Keratinocyte (primary cell): ENCODE measurements around the gene IL11RA. TPM values are rescaled to one million over a fixed set of nuclear protein-coding genes. Genes with fewer than 3 reads are reported as not detected.

Experiments used
- DNase-seq: peaks from one replicate; pipeline ENCODE4 v3.0.0-alpha.2; 2011; ENCODE audit warnings: low read depth, missing footprints, low spot score
- FAIRE-seq: peaks from 2 replicates; lab custom pipeline; 2011; peaks lifted over from hg19 to GRCh38; lab: Jason Lieb, UNC
- H2AFZ ChIP-seq: 2 replicates; pipeline ENCODE4 v1.6.0; 2012; ENCODE audit warnings: low read length, control low read depth, inconsistent platforms; ENCODE audit not compliant: control insufficient read depth
- H3K27ac ChIP-seq: 2 replicates; pipeline ENCODE4 v1.5.1; 2011; ENCODE audit warnings: low read length; ENCODE audit not compliant: control insufficient read depth, insufficient read depth
- H3K27me3 ChIP-seq: 3 replicates; pipeline ENCODE4 v1.6.0; 2011; ENCODE audit warnings: low read length; ENCODE audit not compliant: control insufficient read depth, insufficient read depth; ENCODE audit errors: extremely low read depth
- H3K36me3 ChIP-seq, 2 experiments: 2 replicates in 1 of 2; 3 replicates in 1 of 2; pipeline ENCODE4 v1.5.1; 2011; ENCODE audit warnings: low read length in 2 of 2, mild to moderate bottlenecking in 1 of 2; ENCODE audit not compliant: control insufficient read depth in 2 of 2, insufficient read depth in 2 of 2; ENCODE audit errors: extremely low read depth in 1 of 2
- H3K4me1 ChIP-seq: 3 replicates; pipeline ENCODE4 v1.5.1; 2011; ENCODE audit warnings: low read length; ENCODE audit not compliant: control insufficient read depth, insufficient read depth; ENCODE audit errors: extremely low read depth
- H3K4me2 ChIP-seq: 3 replicates; pipeline ENCODE4 v1.6.0; 2011; ENCODE audit warnings: low read depth, low read length; ENCODE audit not compliant: control insufficient read depth, insufficient read depth; ENCODE audit errors: extremely low read depth
- H3K4me3 ChIP-seq, 3 experiments: fragments of 200-600 bp in 1 of 3; sonication (generic) in 1 of 3; 2 replicates in 2 of 3; 3 replicates in 1 of 3; pipeline ENCODE4 v1.5.1; 2011 to 2016; ENCODE audit warnings: low read length in 3 of 3, mild to moderate bottlenecking in 3 of 3, control low read depth in 2 of 3, inconsistent platforms in 1 of 3, low read depth in 1 of 3, mixed read lengths in 1 of 3, mixed run types in 1 of 3, moderate library complexity in 1 of 3; ENCODE audit not compliant: control insufficient read depth in 2 of 3, insufficient read depth in 2 of 3; ENCODE audit errors: extremely low read depth in 1 of 3
- H3K79me2 ChIP-seq: 2 replicates; pipeline ENCODE4 v1.6.0; 2012; ENCODE audit warnings: low read length; ENCODE audit not compliant: control insufficient read depth, insufficient read depth
- H3K9ac ChIP-seq: 3 replicates; pipeline ENCODE4 v1.6.0; 2011; ENCODE audit warnings: low read length; ENCODE audit not compliant: control insufficient read depth, insufficient read depth; ENCODE audit errors: extremely low read depth
- H3K9me1 ChIP-seq: 3 replicates; pipeline ENCODE4 v1.6.0; 2011; ENCODE audit warnings: low read length; ENCODE audit not compliant: control insufficient read depth, insufficient read depth; ENCODE audit errors: extremely low read depth
- H3K9me3 ChIP-seq: 2 replicates; pipeline ENCODE4 v1.5.1; 2012; ENCODE audit warnings: low read depth, low read length; ENCODE audit not compliant: control insufficient read depth
- H4K20me1 ChIP-seq: 3 replicates; pipeline ENCODE4 v1.6.0; 2011; ENCODE audit warnings: low read length; ENCODE audit not compliant: control insufficient read depth, insufficient read depth; ENCODE audit errors: extremely low read depth
- EZH2 ChIP-seq: IDR thresholded peaks from one replicate; pipeline ENCODE4 v1.6.1; 2012; ENCODE audit warnings: inconsistent platforms, mild to moderate bottlenecking, low read length, moderate library complexity
- dilution Hi-C: fragments of 300-500 bp; cut with MboI; formaldehyde crosslinking; loops from one replicate; pipeline ENCODE4 v1.7.0; 2020; ENCODE audit warnings: low sequenced_read_pairs; ENCODE audit not compliant: extremely low pct_ligation_motif_present
- polyA plus RNA-seq, 5 experiments: library from polyadenylated mRNA; depleted of rRNA in 3 of 5; stranded (reverse) in 3 of 5; stranded (forward) in 1 of 5; unstranded in 1 of 5; fragments of >200 nt; gene quantifications; 1 replicate in 1 of 5; 2 replicates in 3 of 5; 3 replicates in 1 of 5; pipeline versions ENCODE4 v1.2.1 to v1.2.3, GENCODE V29; 2011 to 2012; ENCODE audit warnings: missing spikeins in 2 of 5, low read depth in 1 of 5, low replicate concordance in 1 of 5
- TF ChIP-seq, protein P1 (sequence below), 3 experiments: IDR thresholded peaks in 1 of 3; conservative IDR thresholded peaks in 1 of 3; optimal IDR thresholded peaks in 1 of 3; 2 replicates in 2 of 3; 3 replicates in 1 of 3; pipeline versions ENCODE3 to v1.5.1; 2011; ENCODE audit warnings: low read length in 3 of 3, mild to moderate bottlenecking in 3 of 3, moderate library complexity in 2 of 3, control low read depth in 1 of 3, inconsistent platforms in 1 of 3; ENCODE audit not compliant: insufficient read depth in 2 of 3; ENCODE audit errors: extremely low read depth in 1 of 3

Gene IL11RA
- polyA plus RNA-seq, 1 donor (not counting 4 experiments of a cell fraction or from before 2014, with no cell fraction given) = 3.1 TPM

DNA sequence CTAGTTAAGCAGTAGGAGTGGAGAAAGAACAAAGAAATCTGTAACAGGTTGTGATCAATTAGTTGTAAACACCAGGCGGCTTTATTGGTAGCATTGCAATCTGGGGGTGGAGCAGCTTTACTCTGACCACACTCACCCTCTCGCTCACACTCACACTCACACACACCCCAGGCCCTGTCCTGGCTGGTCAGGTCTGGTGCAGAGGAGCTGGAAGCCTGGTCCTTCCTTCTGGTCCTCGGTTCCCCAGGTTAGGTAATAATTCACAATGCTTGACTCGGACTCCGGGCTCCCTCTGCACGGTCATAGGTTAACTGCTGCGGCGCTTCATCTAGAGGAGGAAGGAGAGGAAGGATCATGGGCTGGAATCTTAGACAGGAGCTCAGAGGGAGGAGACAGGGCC, 37.5 kb downstream of the IL11RA start:
- no peaks in the 10 kb centered on the region for H3K36me3 ChIP-seq
- no peak for DNase-seq
- no peak for TF ChIP-seq EZH2
- TF ChIP-seq, protein P1, sequence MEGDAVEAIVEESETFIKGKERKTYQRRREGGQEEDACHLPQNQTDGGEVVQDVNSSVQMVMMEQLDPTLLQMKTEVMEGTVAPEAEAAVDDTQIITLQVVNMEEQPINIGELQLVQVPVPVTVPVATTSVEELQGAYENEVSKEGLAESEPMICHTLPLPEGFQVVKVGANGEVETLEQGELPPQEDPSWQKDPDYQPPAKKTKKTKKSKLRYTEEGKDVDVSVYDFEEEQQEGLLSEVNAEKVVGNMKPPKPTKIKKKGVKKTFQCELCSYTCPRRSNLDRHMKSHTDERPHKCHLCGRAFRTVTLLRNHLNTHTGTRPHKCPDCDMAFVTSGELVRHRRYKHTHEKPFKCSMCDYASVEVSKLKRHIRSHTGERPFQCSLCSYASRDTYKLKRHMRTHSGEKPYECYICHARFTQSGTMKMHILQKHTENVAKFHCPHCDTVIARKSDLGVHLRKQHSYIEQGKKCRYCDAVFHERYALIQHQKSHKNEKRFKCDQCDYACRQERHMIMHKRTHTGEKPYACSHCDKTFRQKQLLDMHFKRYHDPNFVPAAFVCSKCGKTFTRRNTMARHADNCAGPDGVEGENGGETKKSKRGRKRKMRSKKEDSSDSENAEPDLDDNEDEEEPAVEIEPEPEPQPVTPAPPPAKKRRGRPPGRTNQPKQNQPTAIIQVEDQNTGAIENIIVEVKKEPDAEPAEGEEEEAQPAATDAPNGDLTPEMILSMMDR (optimal IDR thresholded peaks at IDR 0.05 in 1 of 3, IDR thresholded peaks at IDR 0.05 in 1 of 3, conservative IDR thresholded peaks at IDR 0.05 in 1 of 3; ENCODE audit: extremely low read depth in 1 of 3, insufficient read depth in 2 of 3, low read length in 3 of 3) = no peak
- no peaks in the 10 kb centered on the region for H4K20me1 ChIP-seq
- H3K9me3 ChIP-seq = no peaks in the 10 kb centered on the region
- no peaks in the 10 kb centered on the region for H3K9me1 ChIP-seq
- no peak for FAIRE-seq
- no peak overlapping the region for H2AFZ ChIP-seq
- no peaks in the 10 kb centered on the region for H3K4me1 ChIP-seq
- H3K4me3 ChIP-seq = no peak overlapping the region
- H3K9ac ChIP-seq = no peak overlapping the region
- H3K27me3 ChIP-seq = no peaks in the 10 kb centered on the region
- dilution Hi-C loops = no loop called here
- no peaks in the 10 kb centered on the region for H3K79me2 ChIP-seq
- H3K27ac ChIP-seq = no peak overlapping the region
- no peak overlapping the region for H3K4me2 ChIP-seq

DNA sequence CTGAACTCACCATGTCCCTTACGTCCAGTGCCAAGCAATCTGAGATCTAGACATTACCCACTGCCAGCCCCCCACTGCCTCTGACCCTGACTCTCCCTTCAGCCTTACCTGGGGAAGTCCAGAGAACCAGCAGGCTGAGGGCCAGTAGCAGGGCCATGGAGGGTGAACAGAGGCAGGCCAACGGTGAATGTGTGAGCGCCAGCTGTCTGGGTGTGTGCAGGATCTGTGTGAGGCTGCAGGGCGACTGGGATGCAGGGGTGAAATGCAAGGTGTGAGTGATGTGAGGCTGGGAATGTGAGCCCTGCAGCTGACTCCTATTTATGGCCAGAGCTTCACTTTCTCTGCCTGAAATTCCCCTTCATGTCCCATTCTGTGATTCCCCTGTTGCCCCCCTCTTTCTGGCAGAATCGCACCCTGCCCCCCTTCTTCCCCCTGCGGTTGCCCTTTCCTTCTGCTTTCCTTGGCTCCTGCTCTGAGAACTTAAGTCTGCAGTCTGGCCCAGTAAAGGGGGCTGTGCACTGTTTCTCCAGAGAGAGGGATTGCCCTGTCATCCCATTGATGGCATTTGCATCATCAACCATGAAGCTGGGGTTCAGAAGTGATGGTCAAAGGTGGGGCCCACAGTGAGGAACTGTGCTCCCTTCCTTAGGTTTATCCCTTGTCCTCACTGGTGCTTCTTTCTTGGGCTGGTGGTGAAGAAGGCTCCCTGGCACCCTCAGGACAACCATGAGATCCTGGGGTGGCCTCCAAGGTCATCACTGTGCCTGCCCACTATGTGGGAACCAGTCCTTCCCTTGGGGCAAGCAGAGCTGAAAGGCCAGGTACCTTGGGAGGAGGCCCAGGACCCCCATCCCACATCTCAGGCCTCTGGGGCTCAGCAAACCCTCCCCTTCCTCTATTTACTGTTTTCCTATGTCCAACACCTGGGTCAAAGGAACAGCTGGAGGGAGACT, 39.3 kb downstream of the IL11RA start, which contains the start of gene CCL19:
Gene CCL19, minus strand, starts transcription at position 294 of the 953 bp plus-strand sequence. Its CDS starts 137 bp downstream, at position 157.
- no peaks in the 10 kb centered on the region for H3K4me1 ChIP-seq
- H3K4me2 ChIP-seq = no peak within 1 kb of the TSS
- H3K27me3 ChIP-seq = no peaks in the 10 kb centered on the region
- no peaks in the 10 kb centered on the region for H3K36me3 ChIP-seq
- no peak within 1 kb of the TSS for H3K4me3 ChIP-seq
- FAIRE-seq (no peak), DNase-seq (no peak)
- no peak within 1 kb of the TSS for H3K9ac ChIP-seq
- dilution Hi-C loops = no loop called here
- no peak within 1 kb of the TSS for H3K27ac ChIP-seq
- H2AFZ ChIP-seq = no peak within 1 kb of the TSS
- no peaks in the 10 kb centered on the region for H3K9me1 ChIP-seq
- H3K79me2 ChIP-seq = no peaks in the 10 kb centered on the region
- H4K20me1 ChIP-seq = no peaks in the 10 kb centered on the region
- no peaks in the 10 kb centered on the region for H3K9me3 ChIP-seq
- TF ChIP-seq, protein P1 (optimal IDR thresholded peaks at IDR 0.05 in 1 of 3, IDR thresholded peaks at IDR 0.05 in 1 of 3, conservative IDR thresholded peaks at IDR 0.05 in 1 of 3; ENCODE audit: extremely low read depth in 1 of 3, insufficient read depth in 2 of 3, low read length in 3 of 3) = no peak
- TF ChIP-seq EZH2 = no peak
